Islet precursor cell (in vitro differentiated cells): ENCODE data around the gene CBFA2T3.

Experiments
- DNase-seq: peaks from one replicate; pipeline ENCODE4 v3.0.0-alpha.2; 2018

Gene CBFA2T3

DNA sequence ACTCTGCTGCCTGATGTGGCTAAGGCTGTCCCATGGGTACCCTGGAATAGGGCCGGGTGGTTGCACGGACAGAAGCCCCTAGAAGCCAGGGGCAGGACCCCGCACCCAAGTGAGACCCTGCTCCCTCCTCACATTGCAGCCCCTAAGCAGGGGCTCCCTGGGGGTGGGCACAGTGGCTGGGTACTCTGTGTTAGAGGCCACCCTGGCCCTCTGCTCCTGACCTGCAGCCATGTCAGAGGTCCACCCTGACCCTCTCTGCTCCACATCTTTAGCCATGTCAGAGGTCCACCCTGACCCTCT, 2.1 kb downstream of the CBFA2T3 start:
- no peak for DNase-seq

DNA sequence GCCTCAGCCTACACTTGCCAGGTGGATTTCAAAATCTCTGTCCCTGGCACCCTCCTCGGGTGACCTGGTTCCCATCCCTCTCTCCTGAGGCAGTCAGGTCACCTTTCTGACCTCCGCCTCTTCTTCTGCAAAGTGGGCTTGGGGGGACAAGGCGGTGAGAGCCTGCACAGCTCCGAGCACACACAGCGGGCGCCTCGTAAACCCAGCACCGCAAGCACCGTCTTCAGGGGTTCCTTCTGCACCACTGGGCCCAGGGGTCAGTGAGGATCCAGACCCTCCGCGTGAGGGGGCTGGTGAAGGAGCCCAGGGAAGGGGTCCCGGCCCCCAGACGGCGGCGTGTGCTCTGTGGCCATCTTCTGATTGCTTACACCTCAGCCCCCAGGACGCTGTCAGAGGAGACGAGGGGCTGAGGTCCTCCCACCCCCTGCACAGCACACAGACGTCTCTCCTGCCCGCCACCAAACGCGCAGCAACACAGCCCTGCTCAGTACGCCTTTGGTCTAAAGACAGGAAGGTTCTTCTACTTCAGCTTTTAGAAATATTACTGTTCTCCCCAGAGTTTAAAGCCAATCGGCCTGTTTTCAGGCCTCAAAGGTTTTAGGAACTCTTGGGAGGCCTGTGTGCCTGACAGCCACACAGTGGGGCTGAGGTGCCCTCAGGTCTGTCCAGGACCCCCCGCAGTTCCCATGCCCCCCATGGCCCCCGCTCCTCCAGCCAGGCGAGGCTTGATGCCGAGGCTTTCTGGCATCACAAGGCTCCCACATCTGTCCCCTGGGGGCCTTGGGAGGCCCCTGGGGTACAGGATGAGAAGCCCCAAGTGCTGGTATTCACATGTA, 2.7 kb downstream of the CBFA2T3 start:
- DNase-seq, result no peak

DNA sequence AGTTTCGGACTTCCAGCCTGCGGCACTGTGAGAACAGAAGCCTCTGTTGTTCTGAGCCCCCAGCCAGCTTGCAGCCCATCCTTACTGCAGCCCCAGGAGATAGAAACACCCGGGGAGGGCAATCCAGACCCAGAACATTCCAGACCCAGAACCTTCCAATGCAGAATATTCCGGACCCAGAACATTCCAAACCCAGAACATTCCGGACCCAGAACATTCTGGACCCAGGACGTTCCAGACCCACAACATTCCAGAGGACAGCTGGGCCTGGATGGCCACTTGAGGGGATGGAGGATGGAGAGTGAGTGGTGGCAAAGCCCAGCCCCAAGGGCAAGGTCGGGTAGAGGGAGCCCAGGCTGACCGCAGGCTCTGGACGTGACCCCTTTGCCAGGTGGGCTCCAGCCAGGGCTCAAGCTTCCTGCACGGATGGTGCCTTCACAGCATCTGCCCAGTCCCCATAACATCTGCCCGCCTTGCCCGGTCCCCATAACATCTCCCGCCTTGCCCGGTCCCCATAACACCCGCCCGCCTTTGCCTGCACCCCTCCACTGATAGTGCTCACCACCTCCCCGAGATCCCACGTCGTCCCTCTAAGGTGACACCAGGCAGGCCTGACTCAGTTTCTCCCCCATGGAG, 3.5 kb downstream of the CBFA2T3 start:
- no peak for DNase-seq

DNA sequence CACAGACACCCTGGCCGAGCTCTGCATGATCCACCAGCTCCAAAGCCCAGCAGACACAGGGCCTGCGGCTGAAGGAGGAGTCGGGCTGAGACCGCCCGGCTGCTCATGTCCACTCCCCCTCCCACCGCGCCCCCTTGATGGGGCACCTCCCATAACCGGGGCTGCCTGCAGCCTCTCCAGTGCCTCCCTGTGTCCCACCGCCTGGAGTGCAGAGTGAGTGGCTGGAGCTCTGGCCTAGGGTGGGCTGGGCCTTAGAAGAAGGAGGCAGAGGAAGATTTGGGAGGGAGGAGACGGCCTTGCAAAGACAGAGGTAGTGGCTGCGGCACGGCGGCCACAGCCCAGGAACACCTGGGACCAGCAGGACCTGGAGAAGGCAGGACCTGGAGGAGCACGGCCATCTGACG, 4.0 kb downstream of the CBFA2T3 start:
- DNase-seq, result peak; percentile 69

DNA sequence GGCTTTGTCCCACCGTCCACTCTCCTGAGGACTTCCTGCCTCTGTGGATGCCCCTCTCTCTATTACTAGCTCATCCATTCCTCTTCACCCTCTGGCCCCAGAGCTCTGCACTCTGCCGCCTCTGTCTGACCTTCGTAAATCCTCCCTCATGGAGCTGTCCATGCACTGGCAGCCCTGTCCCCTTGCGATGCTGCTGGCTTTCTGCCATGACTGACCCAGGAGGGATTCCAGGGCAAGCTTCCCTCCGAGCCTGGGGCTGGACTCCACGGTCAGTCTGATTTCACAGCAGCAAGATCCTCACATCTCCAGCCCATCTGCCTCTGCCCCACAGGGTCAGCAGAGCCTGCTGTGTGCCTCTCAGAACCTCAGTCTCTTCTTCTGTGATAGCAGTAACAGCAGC, 4.7 kb downstream of the CBFA2T3 start:
- no peak for DNase-seq

DNA sequence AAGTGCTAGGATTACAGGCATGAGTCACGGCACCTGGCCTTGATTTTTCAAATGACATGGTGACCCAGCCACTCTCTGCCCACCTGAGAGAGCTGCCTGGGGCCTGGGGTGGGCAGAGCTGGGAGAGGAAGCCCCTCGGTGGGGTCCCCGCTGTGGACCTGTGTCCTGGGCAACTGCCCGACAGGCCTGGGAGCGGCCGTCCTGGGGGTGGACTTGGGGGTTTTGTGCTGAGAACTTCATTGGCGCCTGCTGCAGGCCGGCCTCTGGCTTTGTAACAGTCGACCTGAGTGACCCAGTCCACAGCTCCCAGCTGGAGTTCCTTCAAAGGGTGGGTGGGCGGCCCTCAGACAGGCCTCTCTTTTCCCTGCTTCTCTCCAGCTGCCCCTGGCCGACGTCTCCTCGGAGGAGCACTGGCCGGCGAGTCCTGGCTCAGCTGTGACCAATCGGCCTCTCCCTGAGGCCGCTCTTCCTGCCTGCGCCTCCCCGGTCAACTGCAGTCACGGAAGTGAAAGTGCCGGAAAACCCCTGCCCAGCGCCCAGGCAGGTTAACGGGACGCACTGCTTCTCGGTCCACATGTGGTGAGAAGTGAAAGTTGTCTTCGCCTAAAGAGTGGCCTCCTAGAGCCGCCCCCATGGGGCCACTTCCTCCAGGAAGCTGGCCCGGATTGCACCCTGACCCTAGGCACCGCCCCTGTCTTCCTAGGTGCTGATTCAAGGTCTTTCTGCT, 5.5 kb downstream of the CBFA2T3 start:
- DNase-seq, result no peak

DNA sequence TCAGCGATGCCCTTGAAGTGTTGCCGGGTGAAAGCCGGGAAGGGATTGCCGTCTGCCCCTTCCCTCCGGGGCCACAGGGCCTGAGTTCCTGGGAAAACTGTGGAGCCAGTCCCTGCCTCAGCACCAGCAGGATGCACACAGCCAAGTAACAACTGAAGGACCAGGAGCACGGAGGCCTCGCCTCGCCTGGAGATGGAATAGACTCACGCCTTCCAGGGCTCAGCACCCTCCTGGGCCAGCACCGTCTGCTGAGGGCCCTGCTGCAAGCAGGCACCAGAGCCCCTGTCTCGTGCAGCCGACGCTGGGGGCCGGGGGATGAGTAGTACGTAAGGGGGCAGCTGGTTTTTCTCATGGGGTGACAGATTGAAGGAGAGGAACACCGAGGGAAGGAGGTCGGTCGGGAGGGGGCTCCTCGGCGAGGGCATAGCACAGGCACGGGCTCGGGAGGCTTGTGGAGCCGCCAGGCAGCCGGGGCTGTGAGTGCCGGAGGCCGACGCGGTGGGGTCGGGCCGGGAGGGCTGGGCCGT, 6.4 kb downstream of the CBFA2T3 start:
- no peak for DNase-seq

DNA sequence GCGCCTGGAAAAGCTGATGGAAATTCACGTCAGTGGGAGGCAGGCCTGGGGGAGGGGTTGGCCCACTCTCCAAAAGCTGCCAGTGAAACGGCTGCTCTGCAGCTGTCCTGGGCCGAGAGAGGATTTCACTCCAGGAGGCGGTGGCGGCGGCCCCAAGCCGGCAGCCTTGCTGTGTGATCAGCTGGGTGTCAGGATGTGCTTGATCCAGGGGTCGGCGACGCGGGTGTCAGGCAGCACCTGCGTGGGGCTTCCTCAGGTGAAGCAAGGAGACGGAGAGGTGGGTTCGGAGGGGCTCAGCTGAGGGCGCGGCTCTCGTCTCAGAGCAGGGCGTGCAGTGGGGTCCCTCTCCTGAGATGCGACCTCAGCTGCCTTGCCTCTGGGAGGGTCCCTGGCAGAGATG, 7.0 kb downstream of the CBFA2T3 start:
- DNase-seq, result no peak

DNA sequence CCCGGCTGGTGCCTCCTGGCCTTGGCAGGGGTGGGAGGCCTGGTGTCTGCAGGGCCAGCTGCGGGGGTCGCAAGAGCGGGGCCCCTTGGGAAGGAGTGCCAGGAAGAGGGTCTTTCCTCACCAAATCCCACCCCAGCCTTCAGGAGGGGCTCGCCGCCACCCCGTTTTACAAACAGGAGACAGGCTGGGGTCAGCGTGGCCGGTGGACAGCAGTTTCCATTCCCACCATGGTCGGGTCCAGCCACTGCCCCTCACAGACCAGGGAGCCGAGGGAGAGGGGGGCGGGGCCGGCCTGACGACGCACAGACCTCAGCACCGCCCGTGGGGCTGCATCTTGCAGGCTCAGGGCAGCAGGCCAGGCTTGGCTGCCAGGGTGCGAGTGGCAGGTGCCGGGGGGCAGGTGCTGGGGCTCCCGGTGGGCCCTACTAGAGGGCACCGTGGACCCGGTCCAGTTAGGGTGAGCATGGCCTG, 7.6 kb downstream of the CBFA2T3 start:
- no peak for DNase-seq

DNA sequence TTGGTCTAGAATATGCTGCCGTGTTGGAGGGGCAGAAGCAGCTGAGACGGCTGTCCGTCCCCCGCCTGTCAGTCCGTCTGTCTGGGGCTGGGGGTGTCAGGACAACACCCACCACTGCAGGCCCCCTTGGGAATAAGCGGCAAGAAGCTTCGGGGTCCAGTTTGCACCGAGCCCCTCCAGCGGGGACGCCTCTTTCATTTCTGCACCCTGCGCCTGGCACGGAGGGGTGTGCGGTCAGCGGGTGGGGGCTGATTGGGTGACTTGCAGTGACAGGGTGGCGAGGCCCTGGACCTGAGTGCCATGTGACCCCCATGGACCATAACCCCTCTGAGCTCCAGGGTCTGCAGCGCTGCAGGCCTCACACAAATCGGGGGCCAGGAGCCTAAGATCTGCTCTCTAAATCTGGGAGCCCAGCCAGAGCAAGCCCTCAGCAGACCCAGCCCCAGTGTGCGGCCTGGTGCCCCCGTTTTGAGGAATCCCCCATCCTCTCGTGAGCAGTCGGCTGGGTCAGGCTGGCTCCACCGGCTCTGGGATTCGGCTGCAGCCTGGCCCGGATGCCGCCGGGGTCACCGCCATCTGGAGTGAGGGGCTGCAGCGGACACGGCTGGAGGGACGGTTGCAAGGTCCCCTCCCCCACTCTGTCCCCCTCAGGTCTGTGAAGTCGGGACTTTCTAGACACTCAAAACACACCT, 8.3 kb downstream of the CBFA2T3 start:
- DNase-seq, result no peak

DNA sequence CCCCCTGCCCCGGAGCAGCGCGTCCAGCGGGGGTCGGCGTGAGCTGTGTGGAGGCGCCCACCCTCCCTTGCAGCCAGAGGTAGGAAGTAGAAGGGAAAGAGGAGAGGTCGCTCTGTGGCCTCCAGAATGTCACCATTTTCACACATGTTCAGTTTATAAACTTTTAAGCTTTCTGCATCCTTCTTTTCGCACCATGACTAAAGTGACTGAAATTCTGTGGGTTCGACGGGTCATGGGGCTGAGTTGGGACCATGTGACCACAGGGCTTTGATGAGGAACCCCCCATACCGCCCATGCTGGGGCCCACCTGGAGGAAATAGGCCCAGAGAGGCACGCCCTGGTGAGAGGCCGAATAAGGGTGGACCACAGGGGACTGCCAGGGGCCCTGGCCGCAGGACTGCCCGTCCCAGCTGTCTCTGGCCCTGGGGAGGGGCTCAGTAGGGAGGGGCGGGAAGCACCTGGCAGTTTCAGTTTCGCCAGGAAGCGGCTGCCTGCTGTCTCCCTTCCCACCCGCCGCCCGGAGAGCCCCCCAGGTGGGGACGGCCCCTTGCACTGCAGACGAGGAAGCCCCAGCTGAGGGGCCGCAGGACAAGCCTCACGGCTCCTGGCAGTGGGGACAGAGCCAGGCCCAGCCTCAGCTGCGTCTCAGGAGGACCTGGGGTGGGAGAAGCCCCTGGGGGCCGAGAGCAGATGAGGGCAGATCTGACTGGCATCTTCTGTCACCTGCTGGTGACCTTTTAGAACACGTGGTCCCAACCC, 9.0 kb downstream of the CBFA2T3 start:
- no peak for DNase-seq

DNA sequence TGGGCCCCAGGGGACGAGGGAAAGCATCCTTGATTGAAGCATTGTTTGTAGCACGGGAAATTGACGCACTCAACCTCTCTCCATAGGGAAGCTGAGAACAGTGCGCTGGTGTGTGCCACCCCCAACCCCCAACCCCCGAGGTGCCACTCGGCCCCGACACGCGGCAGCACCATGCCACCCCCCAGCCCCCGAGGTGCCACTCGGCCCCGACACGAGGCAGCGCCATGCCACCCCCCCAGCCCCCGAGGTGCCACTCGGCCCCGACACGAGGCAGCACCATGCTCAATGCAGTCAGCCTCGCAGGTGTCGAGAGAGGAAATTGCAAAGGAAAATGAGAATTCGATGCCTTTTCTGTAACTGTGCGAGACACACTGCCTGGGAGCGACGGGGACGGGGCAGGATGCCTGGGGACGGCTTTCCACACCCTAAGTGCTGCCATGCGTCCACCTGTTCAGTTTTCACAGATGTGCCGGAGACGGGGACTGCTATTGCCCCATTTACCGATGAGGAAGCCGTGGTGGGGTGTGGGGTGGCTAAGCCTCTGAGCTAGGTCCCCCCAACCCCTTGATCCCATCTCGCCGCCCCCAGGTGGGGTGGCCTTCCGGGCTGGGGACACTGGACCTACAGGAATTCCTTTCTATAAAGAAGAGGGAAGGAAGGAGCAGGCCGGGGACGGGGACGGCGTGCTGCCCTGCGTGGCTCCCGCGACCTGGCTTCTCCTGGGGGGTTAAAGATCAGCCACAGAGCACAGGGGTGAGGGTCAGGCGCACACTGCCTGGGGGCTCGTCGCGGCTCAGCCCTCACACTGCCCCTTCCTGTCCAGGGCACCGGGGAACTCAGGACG, 9.8 kb downstream of the CBFA2T3 start:
- no peak for DNase-seq

DNA sequence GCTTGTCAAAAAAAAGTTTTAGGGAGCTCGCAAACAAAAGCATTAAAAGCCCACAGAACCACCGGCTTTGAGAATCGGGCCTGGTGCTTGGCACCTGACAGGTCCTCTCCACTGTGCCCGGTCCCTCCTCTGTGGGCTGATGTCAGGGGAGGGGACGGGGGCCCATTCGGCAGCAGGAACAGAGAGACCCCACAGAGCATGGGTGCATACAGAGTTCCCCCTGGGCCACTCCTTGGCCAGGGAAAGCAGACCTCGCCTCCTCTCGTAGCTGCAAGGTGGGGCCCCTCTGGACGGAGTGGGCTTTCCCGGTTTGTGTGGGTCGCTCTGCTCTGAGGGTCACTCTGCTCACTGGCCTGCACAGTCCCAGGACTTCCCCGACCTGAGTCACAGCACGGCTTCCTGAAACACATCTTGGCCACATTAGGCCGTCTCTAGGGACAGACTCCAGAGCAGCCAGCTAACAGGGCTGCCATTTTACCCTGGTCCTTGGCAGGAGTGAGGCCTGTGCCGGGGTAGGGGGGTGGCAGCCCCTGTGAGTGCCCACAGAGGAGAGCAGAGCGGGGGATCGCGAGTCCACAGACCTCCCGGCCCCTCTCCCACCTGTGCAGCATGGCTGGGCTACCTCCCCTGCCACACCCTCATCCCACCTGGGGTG, 11.1 kb downstream of the CBFA2T3 start:
- no peak for DNase-seq

DNA sequence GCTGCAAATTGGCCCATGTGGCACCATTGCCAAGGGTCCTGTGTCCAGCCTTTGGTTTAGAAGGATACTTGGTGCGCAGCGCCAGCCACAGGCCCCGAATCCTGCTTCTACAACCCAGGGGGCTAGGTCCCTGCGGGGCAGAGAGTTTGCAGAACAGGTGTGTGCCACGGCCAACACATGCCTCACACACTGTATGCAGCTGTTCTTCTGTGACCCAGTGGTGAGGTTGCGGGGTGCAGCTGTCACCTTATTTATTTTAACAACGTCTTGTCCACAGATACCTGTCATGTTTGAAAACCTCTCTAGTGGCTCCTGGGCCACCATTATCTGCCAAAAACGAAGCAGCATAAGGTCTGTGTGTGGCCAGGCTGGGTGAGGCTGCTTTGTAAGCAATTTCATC, 11.6 kb downstream of the CBFA2T3 start:
- no peak for DNase-seq

DNA sequence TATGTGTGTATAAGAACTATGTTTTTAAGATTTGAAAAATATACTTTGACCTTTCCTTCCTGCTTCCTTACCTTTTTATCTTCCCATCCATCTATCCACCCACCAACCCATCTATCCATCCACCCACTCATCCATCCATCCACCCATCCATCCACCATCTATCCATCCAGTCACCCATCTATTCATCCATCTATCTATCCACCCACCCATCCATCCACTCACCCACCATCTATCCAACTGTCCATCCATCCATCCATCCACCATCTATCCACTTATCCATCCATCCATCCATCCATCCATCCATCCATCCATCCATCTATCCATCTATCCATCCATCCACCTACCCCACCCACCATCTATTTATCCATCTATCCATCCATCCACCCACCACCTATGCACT, 12.4 kb downstream of the CBFA2T3 start:
- DNase-seq, result no peak

DNA sequence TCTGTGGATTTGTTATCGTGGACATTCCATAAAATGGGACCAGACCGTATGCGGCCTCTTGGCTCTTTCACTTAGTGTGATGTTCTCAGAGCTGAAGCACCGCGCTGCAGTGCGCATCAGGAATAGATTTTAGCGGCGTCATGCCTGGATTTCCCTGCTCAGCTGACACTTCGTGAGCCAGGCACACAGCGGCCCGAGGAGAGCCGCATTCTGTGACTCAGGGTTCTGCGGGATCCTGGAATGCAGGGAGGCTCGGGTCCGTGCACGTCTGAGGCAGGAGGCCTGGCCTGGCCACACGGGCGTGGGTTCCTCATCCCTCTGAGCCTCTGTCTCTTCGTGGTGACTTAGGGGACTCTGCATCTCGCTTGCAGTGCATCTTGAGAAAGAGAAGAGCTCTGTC, 13.4 kb downstream of the CBFA2T3 start:
- DNase-seq, result no peak

DNA sequence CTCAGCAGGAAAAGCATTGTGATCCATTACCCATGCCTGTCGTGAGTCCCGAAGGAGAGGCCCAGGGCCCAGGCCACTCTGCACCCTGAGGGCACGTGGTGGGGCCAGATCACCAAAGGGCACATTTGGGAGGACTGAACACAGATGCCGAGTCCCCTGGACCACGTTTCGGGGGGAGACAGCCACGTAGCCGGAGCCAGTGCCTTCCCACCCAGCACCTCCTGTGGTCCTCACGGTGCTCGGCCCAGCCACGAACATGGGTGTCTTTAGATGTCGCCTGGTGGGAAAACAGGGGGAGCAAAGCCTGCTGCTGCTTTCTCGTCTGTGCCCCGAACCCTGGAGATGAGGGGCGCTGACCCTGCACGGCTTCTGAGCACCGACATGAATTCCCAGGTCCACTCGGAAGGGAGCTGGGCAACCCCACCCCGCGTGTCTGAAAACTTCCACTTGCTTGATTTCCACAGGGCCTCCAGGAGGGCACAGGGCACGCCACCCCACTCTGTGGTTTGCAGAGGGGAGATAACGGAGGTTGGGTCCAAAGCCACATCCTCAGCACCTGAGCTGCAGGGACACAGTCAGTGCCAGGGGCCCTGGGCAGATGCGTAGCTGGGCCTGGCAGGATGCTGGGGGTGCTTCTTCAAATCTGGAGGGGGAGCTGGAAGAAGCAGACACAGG, 14.4 kb downstream of the CBFA2T3 start:
- no peak for DNase-seq

DNA sequence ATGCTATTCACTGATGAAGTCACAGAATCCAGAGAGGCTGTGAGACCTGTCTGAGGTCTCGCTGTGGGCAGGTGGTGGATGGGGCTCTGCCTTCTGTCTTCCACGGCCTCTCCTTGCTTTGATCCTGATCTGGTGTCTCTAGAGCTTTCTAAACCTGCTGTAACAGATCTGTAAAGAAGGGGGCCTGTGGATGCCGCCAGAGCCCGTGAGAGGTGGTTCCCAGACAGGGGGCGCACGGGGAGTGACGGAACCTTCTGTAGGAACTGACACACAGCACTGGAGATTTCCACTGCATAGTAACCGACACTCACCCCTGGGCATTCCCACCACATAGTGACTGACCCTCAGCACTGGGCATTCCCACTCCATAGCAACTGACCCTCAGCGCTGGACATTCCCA, 16.0 kb downstream of the CBFA2T3 start:
- no peak for DNase-seq

DNA sequence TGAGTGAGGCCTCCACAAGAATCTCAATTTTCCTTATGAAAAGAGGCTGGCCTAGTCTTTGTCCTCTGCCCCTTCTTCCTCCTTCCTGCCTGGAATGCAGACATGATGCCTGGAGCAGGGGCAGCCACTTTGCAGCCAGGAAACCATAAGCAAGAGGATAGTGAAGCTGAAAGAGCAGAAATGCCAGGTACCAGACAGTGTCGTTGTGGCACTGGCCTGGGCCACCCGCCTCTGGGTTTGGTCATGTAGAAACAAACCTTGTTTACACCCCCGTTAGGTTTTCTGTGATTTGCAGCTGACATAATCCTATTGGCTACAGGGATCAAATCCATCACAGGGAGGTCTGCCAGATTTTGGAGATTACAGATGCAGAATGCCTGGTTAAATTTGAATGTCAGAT, 16.5 kb downstream of the CBFA2T3 start:
- no peak for DNase-seq

DNA sequence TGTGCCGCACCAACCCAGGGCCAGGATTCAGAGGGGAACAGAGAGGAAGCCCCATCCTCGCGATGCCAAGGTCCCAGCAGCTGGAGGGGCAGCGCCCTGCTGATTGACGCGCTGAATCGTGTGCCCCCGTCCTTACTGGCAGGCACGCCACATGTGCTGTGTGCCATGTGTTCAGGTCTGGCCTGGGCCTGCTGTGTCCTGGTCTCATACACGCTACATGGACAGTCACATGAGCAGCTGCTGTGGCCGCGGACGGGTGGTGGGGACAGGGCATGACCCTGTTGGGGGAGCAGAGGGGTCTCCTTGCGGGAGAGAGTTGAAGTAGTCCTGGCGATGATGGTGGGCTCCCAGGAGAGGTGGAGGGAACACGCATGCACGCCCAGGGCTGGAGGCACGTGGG, 18.0 kb downstream of the CBFA2T3 start:
- DNase-seq, result no peak
